HepG2 (cell line): ENCODE data around the gene MAP1LC3B. TPM values are rescaled to one million over a fixed set of nuclear protein-coding genes. Genes with fewer than 3 reads are reported as not detected.
A peak's percentile ranks its signal among the peaks of the same experiment; 100 is the strongest.

Experiments used
- CBFB ChIP-seq: sonication (generic); formaldehyde crosslinking; IDR thresholded peaks from 2 replicates; pipeline ENCODE4 v1.4.0; 2020; ENCODE audit warnings: missing genetic modification reagents
- CREB3 ChIP-seq: sonication (generic); formaldehyde crosslinking; IDR thresholded peaks from 2 replicates; pipeline ENCODE4 v1.5.0; 2020; ENCODE audit warnings: missing genetic modification reagents
- ESRRA ChIP-seq: sonication (generic); formaldehyde crosslinking; IDR thresholded peaks from 2 replicates; pipeline ENCODE4 v1.5.1; 2020; ENCODE audit warnings: mild to moderate bottlenecking, low read depth, missing genetic modification reagents
- GATAD2A ChIP-seq: IDR thresholded peaks from 2 replicates; pipeline ENCODE4 v1.6.1; 2016
- HMG20B ChIP-seq: conservative IDR thresholded peaks from 2 replicates; pipeline ENCODE4 v1.6.1; 2016; ENCODE audit warnings: missing genetic modification reagents, missing compliant biosample characterization
- HNF1B ChIP-seq: sonication (generic); formaldehyde crosslinking; IDR thresholded peaks from 2 replicates; pipeline ENCODE4 v1.5.1; 2020; ENCODE audit warnings: mild to moderate bottlenecking, moderate library complexity, missing genetic modification reagents
- IKZF4 ChIP-seq: sonication (generic); formaldehyde crosslinking; IDR thresholded peaks from 2 replicates; pipeline ENCODE4 v1.5.1; 2020; ENCODE audit warnings: borderline replicate concordance, mild to moderate bottlenecking, low read depth, missing genetic modification reagents; ENCODE audit errors: not compliant biosample characterization
- KAT8 ChIP-seq: IDR thresholded peaks from 2 replicates; pipeline ENCODE4 v1.6.1; 2016; ENCODE audit warnings: missing genetic modification reagents, missing compliant biosample characterization
- KLF16 ChIP-seq, 2 experiments: sonication (generic) in 1 of 2; formaldehyde crosslinking in 1 of 2; IDR thresholded peaks; 2 replicates each; pipeline versions ENCODE4 v1.6.1 to v1.8.0; 2016 to 2023; ENCODE audit warnings: missing genetic modification reagents in 2 of 2, missing compliant biosample characterization in 1 of 2
- MTA1 ChIP-seq: sonication (generic); formaldehyde crosslinking; IDR thresholded peaks from 2 replicates; pipeline ENCODE4 v1.4.0; 2020; ENCODE audit warnings: missing genetic modification reagents, mild to moderate bottlenecking, borderline replicate concordance
- NONO ChIP-seq, 2 experiments: fragments of 450-650 bp in 1 of 2; sonication (generic) in 1 of 2; formaldehyde crosslinking in 1 of 2; IDR thresholded peaks in 1 of 2; conservative IDR thresholded peaks in 1 of 2; 2 replicates each; pipeline versions ENCODE4 v1.6.1 to v1.8.0; 2017 to 2022; ENCODE audit warnings: mild to moderate bottlenecking in 1 of 2, missing genetic modification reagents in 1 of 2, moderate library complexity in 1 of 2
- NR3C1 ChIP-seq: sonication (generic); formaldehyde crosslinking; IDR thresholded peaks from 2 replicates; pipeline ENCODE4 v1.4.0; 2020; ENCODE audit warnings: missing genetic modification reagents
- POLR2A ChIP-seq, 2 experiments: IDR thresholded peaks; 2 replicates each; pipeline ENCODE4 v1.6.1; 2011; ENCODE audit warnings: low read depth in 2 of 2, low read length in 2 of 2, mild to moderate bottlenecking in 1 of 2, moderate library complexity in 1 of 2; ENCODE audit not compliant: insufficient read depth in 1 of 2
- STAG1 ChIP-seq: sonication (generic); formaldehyde crosslinking; IDR thresholded peaks from 2 replicates; pipeline ENCODE4 v1.4.0; 2020; ENCODE audit warnings: missing genetic modification reagents
- SUZ12 ChIP-seq: fragments of 150-350 bp; IDR thresholded peaks from 2 replicates; pipeline ENCODE4 v1.6.1; 2014; ENCODE audit warnings: low read depth, low read length
- TGIF2 ChIP-seq: IDR thresholded peaks from 2 replicates; pipeline ENCODE4 v1.6.1; 2016; ENCODE audit warnings: control low read depth, missing compliant biosample characterization
- THYN1 ChIP-seq: sonication (generic); formaldehyde crosslinking; IDR thresholded peaks from 2 replicates; pipeline ENCODE4 v1.8.1; 2023; ENCODE audit warnings: low read depth, mild to moderate bottlenecking, moderate library complexity, missing genetic modification reagents, borderline replicate concordance
- XBP1 ChIP-seq: sonication (generic); formaldehyde crosslinking; IDR thresholded peaks from 2 replicates; pipeline ENCODE4 v1.5.0; 2020; ENCODE audit warnings: missing genetic modification reagents
- ZFYVE20 ChIP-seq: sonication (generic); formaldehyde crosslinking; IDR thresholded peaks from 2 replicates; pipeline ENCODE4 v1.8.0; 2023; ENCODE audit warnings: low read depth, mild to moderate bottlenecking, moderate library complexity, missing genetic modification reagents, borderline replicate concordance
- ZNF143 ChIP-seq: sonication (generic); formaldehyde crosslinking; IDR thresholded peaks from 2 replicates; pipeline ENCODE4 v1.4.0; 2020; ENCODE audit warnings: missing genetic modification reagents
- ZNF451 ChIP-seq: sonication (generic); formaldehyde crosslinking; IDR thresholded peaks from 2 replicates; pipeline ENCODE4 v1.5.0; 2020; ENCODE audit warnings: mild to moderate bottlenecking, missing genetic modification reagents
- ZNF460 ChIP-seq: sonication (generic); formaldehyde crosslinking; IDR thresholded peaks from 2 replicates; pipeline ENCODE4 v1.5.1; 2020; ENCODE audit warnings: missing genetic modification reagents, mild to moderate bottlenecking, borderline replicate concordance
- ZNF550 ChIP-seq: sonication (generic); formaldehyde crosslinking; IDR thresholded peaks from 2 replicates; pipeline ENCODE4 v1.4.0; 2020; ENCODE audit warnings: mild to moderate bottlenecking, missing genetic modification reagents, borderline replicate concordance
- ZNF598 ChIP-seq: sonication (generic); formaldehyde crosslinking; IDR thresholded peaks from 2 replicates; pipeline ENCODE4 v1.5.1; 2020; ENCODE audit warnings: mild to moderate bottlenecking, missing genetic modification reagents, borderline replicate concordance
- ZNF615 ChIP-seq: sonication (generic); formaldehyde crosslinking; IDR thresholded peaks from 2 replicates; pipeline ENCODE4 v1.5.0; 2020; ENCODE audit warnings: mild to moderate bottlenecking, missing genetic modification reagents, borderline replicate concordance
- ZNF652 ChIP-seq: IDR thresholded peaks from 2 replicates; pipeline ENCODE4 v1.6.1; 2016; ENCODE audit warnings: low read depth, borderline replicate concordance
- ZNF780A ChIP-seq: sonication (generic); formaldehyde crosslinking; IDR thresholded peaks from 2 replicates; pipeline ENCODE4 v1.8.0; 2022; ENCODE audit warnings: mild to moderate bottlenecking, missing genetic modification reagents, moderate library complexity
- ZNF850 ChIP-seq: sonication (generic); formaldehyde crosslinking; conservative IDR thresholded peaks from 2 replicates; pipeline ENCODE4 v1.9.0; 2021; ENCODE audit warnings: mild to moderate bottlenecking, missing genetic modification reagents
- ZSCAN30 ChIP-seq: sonication (generic); formaldehyde crosslinking; IDR thresholded peaks from 2 replicates; pipeline ENCODE4 v1.5.0; 2020; ENCODE audit warnings: mild to moderate bottlenecking, missing genetic modification reagents
- polyA plus RNA-seq, 8 experiments: library from polyadenylated mRNA; depleted of rRNA in 3 of 8; stranded (reverse) in 7 of 8; unstranded in 1 of 8; fragments of >200 nt; fragmentation: Illumina TruSeq in 4 of 8; extraction: Trizol in 4 of 8; gene quantifications; 2 replicates each; pipeline versions ENCODE4 v1.2.1 to v1.2.3, GENCODE V29; 2011 to 2016; ENCODE audit warnings: low read depth in 4 of 8, missing spikeins in 1 of 8, mixed read lengths in 1 of 8; ENCODE audit not compliant: insufficient read depth in 1 of 8
- total RNA-seq, 5 experiments: library from RNA; depleted of rRNA; stranded (reverse); fragments of >200 nt; fragmentation: Illumina TruSeq; extraction: Trizol; gene quantifications; 2 replicates each; pipeline ENCODE4 v1.2.3, GENCODE V29; 2016; ENCODE audit warnings: low read depth in 1 of 5

Gene MAP1LC3B
- total and polyA plus RNA-seq, 2 of the 13 experiments (the other 11 are each of a cell fraction or from before 2014, with no cell fraction given): 15.7 to 37.4 TPM

DNA sequence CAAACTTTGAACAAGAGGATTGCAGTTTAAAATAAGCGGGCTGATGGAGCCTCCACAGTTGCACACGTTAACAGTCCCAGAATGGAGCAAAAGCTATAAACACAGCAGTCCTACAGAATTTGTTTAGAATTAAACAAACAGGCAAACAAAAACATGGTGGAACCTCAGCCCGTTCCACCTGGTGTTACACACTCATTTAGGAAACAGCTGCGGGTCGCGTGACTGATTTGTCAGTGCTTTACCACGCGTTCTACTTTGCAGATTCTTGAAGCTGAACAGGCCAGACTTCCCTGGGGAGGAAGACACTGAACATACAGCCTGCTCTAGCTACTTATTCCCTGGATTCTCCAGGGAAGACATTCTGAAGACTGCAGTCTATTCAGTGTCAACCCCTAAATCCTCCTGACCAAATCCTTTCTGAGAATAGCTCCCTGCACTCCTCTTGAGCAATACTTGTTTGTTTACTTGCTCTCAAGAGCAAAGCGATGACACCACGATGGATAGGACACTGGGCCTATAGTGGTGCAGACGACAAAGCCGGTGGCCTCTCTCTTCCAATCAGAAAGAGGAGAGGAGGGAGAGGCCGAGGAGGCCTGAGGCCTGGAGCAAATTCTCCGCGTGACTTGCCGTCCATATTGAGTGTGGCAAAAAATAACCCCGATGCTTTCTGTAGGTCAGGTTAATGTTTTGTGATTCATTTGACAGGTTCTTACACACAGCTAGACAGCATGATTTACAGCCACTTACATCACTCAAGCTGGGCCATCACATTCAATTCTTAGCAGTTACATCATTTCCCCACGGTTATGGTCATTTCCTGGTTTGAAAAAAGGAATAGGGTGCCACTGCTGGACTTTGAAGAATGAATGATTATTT lies 4.0 kb upstream of the MAP1LC3B start (continued):
- TF ChIP-seq ZNF780A (CRISPR knock-in tag) (no peak), ZNF460 (CRISPR knock-in tag) (no peak), ZNF598 (CRISPR knock-in tag) (0 out of 2 replicates have a peak, but pooled peaks have one; percentile 50), ZNF143 (peak; percentile 49; the same call in 1 of the 2 replicates), ZNF652 (CRISPR knock-in tag) (no peak; the same call in 1 of the 2 replicates), HMG20B (CRISPR knock-in tag) (peak; percentile 58; the same call in 1 of the 2 replicates), STAG1 (CRISPR knock-in tag) (no peak; the same call in none of the 2 replicates), ZSCAN30 (CRISPR knock-in tag) (peak; percentile 81; the same call in 1 of the 2 replicates), POLR2A (IDR thresholded peaks at IDR 0.05; ENCODE audit: insufficient read depth in 1 of 2, low read depth in 2 of 2, low read length in 2 of 2) (peak in 1 of 2 experiments; percentile 83; a peak in 2 of 4 replicates), MTA1 (no peak), ZNF615 (CRISPR knock-in tag) (no peak; the same call in 1 of the 2 replicates), SUZ12 (no peak), CBFB (CRISPR knock-in tag) (peak; percentile 68), NONO (IDR thresholded peaks at IDR 0.05) (no peak), NONO (CRISPR knock-in tag; conservative IDR thresholded peaks at IDR 0.05) (no peak), IKZF4 (CRISPR knock-in tag) (peak; percentile 80), ESRRA (CRISPR knock-in tag) (no peak), XBP1 (CRISPR knock-in tag) (no peak; the same call in 1 of the 2 replicates), GATAD2A (CRISPR knock-in tag) (peak; percentile 89), KAT8 (CRISPR knock-in tag) (peak; percentile 93), ZFYVE20 (CRISPR knock-in tag) (no peak), ZNF451 (CRISPR knock-in tag) (peak; percentile 20; the same call in 1 of the 2 replicates), KLF16 (CRISPR knock-in tag; IDR thresholded peaks at IDR 0.05) (peak in 1 of 2 experiments; percentile 82; a peak in 2 of 4 replicates), ZNF550 (no peak), THYN1 (CRISPR knock-in tag) (no peak), ZNF850 (no peak), HNF1B (peak; percentile 98), NR3C1 (no peak), CREB3 (CRISPR knock-in tag) (no peak), TGIF2 (CRISPR knock-in tag) (peak; percentile 93)
